NCI-H1105 treated with DMSO at 0.1 percent for 48 hours (cell line): ENCODE results near the gene C1QTNF2.

Experiments used
- DNase-seq: peaks from one replicate; lab custom pipeline; 2025; lab: John Stamatoyannopoulos, UW

The C1QTNF2 gene, protein sequence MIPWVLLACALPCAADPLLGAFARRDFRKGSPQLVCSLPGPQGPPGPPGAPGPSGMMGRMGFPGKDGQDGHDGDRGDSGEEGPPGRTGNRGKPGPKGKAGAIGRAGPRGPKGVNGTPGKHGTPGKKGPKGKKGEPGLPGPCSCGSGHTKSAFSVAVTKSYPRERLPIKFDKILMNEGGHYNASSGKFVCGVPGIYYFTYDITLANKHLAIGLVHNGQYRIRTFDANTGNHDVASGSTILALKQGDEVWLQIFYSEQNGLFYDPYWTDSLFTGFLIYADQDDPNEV

GRCh38 chr5:160369990-160370712, at the start of gene C1QTNF2:
Gene C1QTNF2, minus strand, starts transcription at chr5:160370626. Its CDS starts 15,615 bp downstream, at chr5:160355011.
- DNase-seq, result no peak

DNA sequence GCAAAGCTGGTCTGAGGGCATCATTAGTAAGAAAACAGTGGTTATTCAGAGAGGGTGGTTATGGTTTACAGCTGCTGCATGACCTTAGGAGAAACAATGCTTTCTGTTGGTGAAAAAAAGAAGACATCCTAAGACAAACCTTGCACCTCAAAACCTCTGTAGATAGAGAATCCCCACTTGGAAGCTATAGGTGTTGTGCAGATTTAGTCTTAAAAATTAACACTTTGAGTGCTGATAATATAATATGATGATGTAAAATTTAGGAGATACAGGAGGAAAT, 49.8 kb upstream of the C1QTNF2 start:
- DNase-seq, result no peak

- DNase-seq, result no peak
These were observed 49.3 kb upstream of the C1QTNF2 start for GRCh38 chr5:160419458-160420330.

- DNase-seq, result peak; percentile 79
These were observed 48.4 kb upstream of the C1QTNF2 start, which contains the start of gene SLU7 for GRCh38 chr5:160418561-160419457. Gene SLU7, minus strand, starts transcription at chr5:160419081. Its CDS starts 3,787 bp downstream, at chr5:160415294.

- DNase-seq, result peak; percentile 86
These were observed 29.3 kb upstream of the C1QTNF2 start, which contains the start of gene FAM200C for GRCh38 chr5:160399402-160400353. Gene FAM200C, minus strand, starts transcription at chr5:160400054. Its CDS starts 4,564 bp downstream, at chr5:160395490.

DNA sequence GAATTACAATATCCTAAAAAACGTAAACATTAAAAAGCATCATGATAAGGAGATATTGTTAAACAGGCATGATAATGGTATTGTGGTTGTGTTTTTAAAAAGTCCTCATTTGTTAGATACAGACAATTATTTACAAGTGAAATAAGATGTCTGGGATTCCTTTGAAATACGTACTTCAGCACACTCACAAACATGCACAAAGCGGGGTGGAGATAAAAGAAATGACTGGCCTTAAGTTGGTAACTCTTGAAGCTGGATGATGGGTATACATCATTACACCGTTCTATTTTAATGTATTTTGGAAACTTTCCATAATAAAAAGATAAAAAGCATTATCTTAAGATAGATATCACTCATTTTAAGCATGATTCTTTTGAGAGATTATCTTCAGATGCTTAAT, 28.4 kb upstream of the C1QTNF2 start:
- DNase-seq, result no peak

DNA sequence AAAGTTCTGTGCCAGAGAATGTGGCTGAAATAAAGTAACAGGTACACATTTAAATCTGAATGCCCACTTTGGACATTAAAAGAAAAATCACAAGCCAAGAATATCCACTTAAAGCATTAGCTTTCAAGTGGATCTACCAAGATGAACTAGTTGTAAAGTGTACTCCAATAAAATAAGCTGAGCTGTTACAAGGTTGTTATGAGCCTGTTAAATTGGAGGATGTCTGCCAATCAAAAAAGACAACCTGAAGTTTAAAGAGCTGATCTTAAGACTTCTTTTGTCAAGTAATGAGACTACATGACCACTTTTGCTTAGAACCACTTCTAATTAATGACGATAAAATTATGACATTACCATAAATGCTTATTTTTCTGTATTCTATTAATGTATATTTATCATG, 27.1 kb upstream of the C1QTNF2 start:
- DNase-seq, result no peak

DNA sequence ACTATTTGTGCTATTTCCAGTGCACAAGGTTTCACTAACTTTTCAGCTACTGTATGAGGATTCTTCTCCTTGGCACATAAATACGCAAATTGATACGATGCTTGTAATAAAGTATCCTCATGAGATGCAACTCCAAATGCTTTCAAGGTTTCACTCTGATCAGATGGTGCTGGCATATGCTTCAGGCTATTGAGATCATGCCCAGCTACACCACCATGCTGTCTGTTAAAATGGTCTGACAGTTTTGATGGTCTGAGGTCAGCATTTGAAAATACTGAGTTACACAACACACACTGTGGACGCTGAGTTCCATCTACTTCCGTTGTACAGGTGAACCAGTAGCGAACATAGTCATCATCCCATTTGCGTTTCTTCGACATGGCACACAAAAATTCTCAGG, 24.7 kb upstream of the C1QTNF2 start:
- DNase-seq, result no peak

- DNase-seq, result no peak
These were observed 20.6 kb upstream of the C1QTNF2 start for GRCh38 chr5:160390787-160391696.

GRCh38 chr5:160387445-160387844, 17.0 kb upstream of the C1QTNF2 start:
- no peak for DNase-seq

DNA sequence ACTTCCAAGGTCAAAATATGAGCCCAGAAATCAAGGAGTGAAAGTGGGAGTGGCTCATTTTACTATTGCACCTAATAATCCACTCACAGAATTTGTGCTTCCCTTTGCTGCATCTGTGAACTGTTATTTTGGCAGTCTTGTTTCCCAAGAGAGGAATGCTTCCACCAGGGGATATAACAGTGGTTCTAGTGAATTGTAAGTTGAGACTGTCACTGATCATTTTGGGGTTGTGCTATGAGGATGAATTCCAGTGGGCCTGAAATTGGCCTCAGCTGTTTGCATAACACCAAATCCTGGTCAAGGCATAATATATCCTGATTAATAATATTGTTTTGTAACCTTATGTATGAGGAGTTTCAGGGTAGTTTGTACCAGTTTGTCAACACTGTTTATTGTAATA, 15.1 kb upstream of the C1QTNF2 start:
- no peak for DNase-seq

DNA sequence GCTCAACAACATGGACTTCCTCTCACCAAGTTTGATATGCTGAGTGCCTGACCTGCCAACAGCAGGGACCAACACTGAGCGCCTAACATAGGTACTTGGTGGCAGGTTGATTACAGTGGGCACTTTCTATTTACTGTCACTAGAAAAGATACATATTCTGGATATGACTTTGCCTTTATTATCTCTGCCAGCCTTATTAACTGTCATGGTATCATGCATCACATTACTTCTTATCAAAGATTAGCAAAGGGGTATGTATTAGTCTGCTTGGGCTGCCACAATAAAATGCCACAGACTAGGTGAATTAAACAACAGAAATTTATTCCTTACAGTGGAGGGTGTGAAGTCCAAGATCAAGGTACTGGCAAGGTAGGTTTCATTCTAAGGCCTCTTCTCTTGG, 14.3 kb upstream of the C1QTNF2 start:
- no peak for DNase-seq

DNA sequence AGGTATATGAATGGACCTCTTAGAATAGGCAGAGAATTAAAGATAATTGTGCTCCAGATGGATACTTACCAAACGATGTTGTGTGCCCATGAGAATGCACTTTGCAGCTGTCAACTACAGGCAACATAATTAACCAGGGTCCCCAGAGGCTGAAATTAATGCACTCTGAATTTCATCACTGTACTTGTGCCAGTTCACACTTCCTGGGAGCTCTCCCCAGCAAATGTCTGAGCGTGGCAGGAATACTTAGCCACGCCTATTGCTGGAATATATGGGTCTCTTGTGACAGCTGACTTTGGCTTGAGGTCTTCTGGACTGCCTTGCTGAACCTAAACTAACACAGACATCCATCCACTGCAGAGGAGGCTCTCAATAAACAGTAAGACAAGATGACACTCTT, 11.9 kb upstream of the C1QTNF2 start:
- peak; percentile 15 for DNase-seq

DNA sequence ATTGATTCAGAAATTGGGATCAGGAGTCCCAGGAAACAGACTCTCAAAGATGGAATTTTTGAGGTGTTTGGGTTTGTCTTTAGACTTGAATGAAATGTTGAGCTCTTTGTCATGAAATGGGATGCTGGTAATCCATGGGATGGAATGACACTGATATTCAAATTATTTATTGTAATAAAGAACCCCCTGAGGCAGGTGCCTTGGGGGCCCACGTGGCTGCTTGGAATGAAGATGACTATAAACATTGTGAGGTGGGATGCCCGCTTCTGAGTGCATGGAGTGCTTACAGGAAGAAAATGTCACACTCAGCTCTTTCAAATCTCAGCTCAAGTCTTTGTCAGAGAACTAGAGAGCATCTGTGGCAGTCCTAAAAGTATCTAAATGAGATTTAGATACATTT, 9.6 kb upstream of the C1QTNF2 start:
- DNase-seq, result no peak

DNA sequence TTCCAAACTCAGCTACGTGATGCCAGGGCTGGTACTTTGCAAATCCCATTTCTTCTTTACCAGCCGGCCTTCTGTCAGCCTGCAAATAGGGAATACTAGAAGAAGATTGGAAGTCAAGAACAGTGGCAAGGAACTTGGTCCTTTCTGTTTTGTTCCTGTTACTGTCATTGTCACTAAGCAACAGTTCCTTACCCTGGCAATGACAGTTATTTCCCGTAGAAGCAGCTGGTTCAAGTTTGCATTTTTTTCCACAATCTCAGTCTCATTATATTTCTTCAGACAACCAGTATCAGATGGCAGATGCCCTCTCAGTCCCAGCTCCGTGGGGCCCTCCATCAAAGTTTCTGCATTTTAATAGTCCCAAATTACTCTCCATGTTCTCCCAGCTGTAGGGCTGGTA, 9.1 kb upstream of the C1QTNF2 start:
- DNase-seq, result no peak

DNA sequence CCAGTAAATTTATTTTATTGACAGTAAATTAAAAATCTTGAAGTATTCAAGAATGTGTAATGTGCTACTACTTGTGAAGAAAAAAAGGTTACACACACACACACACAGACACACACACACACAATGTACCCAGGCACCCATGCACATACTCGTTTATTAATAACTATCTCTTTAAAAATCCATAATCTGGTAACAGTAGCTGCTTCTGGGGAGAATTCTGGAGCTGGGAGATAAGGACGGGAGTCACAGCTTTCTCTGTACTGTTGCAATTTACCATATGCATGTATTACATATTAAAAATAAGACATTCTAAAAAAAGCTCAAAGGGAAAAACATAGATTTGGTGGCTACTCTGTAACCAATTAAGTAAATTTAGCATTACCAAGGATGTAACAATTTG, 7.9 kb upstream of the C1QTNF2 start:
- DNase-seq, result no peak

DNA sequence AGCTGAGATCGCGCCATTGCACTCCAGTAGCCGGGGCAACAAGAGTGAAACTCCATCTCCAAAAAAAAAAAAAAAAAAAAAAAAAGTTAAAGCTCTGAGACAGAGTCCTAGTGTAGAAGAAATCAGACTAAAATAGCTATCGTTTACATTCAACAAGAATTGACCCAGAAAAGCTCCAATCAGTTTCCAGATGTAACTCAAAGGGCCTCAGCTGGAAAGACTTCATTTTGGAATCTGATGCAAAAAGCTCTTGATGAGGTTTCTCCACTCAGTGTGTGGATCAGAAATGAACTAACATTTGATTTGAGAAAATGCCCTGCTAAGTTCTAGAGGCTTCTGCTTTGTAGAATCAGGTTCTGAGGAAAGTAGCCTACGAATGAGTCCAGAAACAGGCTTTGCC, 7.2 kb upstream of the C1QTNF2 start:
- no peak for DNase-seq

DNA sequence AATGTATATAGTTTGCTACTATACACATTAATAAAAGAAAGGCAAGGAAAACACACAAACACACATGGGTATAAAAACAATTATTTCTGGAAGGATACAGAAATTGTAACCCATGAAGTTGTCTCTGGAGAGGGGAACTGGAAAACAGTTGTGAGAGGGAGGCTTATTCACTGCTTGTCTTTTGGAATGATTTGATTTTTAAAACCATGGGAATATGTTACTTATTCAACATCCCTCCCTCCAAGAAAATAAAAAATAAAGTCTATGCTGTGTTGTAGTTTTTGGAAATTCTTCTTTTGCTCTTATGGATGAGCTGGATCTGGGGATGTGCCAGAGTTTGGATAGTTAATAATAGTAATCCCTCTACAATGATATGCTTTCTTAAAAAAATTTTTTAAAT, 6.0 kb upstream of the C1QTNF2 start:
- DNase-seq, result no peak

DNA sequence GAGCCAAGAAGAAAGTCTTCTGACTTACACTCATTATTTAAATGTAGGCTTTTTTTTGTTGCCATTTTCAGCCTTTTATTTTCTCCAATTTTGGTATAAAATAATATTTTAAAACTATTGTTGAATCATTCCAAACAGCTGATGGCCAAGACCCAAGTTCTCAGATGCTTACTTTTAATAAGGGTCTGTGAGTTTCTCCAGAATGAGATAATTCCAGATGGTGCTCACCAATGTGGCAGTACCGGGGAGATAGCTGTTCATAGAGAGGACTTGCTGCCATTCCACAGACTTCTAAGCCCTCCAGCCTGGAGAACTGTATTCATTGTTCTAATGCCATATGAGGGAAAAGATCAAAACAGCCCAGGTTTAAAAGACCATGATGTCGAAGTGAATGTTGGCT, 5.3 kb upstream of the C1QTNF2 start:
- no peak for DNase-seq
